Vagina (tissue), 2 donors: ENCODE data around the gene SEMA4D. TPM values are rescaled to one million over a fixed set of nuclear protein-coding genes. Genes with fewer than 3 reads are reported as not detected.

Experiments used
- DNase-seq, 2 donors: peaks; one replicate each; pipeline ENCODE4 v3.0.0-alpha.2; 2017; ENCODE audit errors: extremely low spot score in 2 of 2
- H3K27ac ChIP-seq: fragments of 200-600 bp; sonication (generic); one replicate; pipeline ENCODE4 v1.5.1; 2019
- H3K27me3 ChIP-seq: fragments of 200-600 bp; sonication (generic); one replicate; pipeline ENCODE4 v1.5.1; 2019
- H3K36me3 ChIP-seq, 2 donors: fragments of 200-600 bp; sonication (generic); one replicate each; pipeline ENCODE4 v1.5.1; 2017 to 2019
- H3K4me1 ChIP-seq: fragments of 200-600 bp; sonication (generic); one replicate; pipeline ENCODE4 v1.5.1; 2019
- H3K4me3 ChIP-seq, 2 donors: fragments of 200-600 bp; sonication (generic); 1 replicate in 1 of 2; 2 replicates in 1 of 2; pipeline ENCODE4 v1.5.1; 2016 to 2019
- H3K9me3 ChIP-seq: fragments of 200-600 bp; sonication (generic); one replicate; pipeline ENCODE4 v1.5.1; 2019
- POLR2A ChIP-seq, 2 donors: fragments of 450-650 bp; IDR thresholded peaks; one replicate each; pipeline ENCODE4 v1.6.1; 2017; ENCODE audit warnings: antibody characterized with exemption in 2 of 2, mild to moderate bottlenecking in 2 of 2, moderate library complexity in 2 of 2
- POLR2AphosphoS5 ChIP-seq, 2 donors: sonication (generic); formaldehyde crosslinking; IDR thresholded peaks; one replicate each; pipeline ENCODE4 v1.9.0; 2017; ENCODE audit warnings: antibody characterized with exemption in 2 of 2, mild to moderate bottlenecking in 2 of 2, low read depth in 1 of 2; ENCODE audit not compliant: insufficient read depth in 1 of 2
- intact Hi-C: fragments of 100-400 bp; cut with DNase I; formaldehyde crosslinking; loops from one replicate; pipeline ENCODE4 v1.15.1; 2023
- total RNA-seq: library from RNA; depleted of rRNA; stranded (reverse); fragments of >200 nt; gene quantifications from one replicate; pipeline ENCODE4 v1.2.3, GENCODE V29; 2016
- TF ChIP-seq, protein P1 (sequence below), 3 experiments: fragments of 450-650 bp in 2 of 3; fragments of 200-600 bp in 1 of 3; sonication (generic) in 1 of 3; IDR thresholded peaks; one replicate each; pipeline ENCODE4 v1.5.1; 2017 to 2019; ENCODE audit warnings: antibody characterized with exemption in 3 of 3, mild to moderate bottlenecking in 2 of 3, moderate library complexity in 2 of 3

SEMA4D gene
- total RNA-seq, 1 donor from 2014 or later = 39.3 TPM

DNA sequence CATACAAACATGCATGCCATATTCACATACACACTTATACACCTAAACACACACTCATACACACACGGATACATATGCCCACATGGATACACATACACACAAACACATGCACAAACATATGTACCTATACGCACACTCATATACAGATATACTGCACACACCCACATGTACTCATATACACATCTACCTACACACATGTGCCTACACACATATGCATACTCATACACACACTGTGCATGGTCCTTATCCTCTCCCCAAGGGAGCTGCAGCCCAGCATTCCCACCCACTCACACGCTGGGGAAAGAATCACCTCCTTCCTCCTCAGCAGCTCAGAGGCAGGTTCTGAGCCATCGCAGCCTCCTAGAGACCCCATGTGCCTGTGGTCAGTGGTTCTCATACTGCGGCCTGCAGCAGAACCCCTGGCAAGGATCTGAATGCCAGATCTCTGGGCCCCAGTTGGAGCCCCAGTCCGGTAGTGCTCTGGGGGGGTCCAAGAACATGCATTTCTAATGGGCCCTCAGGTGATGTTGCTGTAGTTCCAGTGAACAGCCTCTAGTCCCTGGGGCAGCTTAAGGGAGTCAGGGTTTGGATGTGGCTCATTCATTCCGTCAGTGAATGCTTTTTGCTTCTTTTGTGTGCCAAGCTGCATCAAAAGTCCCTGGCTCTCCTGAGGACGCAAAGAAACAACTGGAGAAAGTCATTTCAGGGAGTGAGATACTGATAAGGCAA is 39.0 kb downstream of the SEMA4D start:
- H3K4me3 ChIP-seq = no peak overlapping the region
- no peaks in the 10 kb centered on the region for H3K4me1 ChIP-seq
- no peaks in the 10 kb centered on the region for H3K27me3 ChIP-seq
- no peak for DNase-seq
- no peaks in the 10 kb centered on the region for H3K36me3 ChIP-seq
- TF ChIP-seq POLR2A (IDR thresholded peaks at IDR 0.05) (no peak), POLR2AphosphoS5 (IDR thresholded peaks at IDR 0.05; ENCODE audit: insufficient read depth in 1 of 2, low read depth in 1 of 2) (no peak)
- TF ChIP-seq, protein P1, sequence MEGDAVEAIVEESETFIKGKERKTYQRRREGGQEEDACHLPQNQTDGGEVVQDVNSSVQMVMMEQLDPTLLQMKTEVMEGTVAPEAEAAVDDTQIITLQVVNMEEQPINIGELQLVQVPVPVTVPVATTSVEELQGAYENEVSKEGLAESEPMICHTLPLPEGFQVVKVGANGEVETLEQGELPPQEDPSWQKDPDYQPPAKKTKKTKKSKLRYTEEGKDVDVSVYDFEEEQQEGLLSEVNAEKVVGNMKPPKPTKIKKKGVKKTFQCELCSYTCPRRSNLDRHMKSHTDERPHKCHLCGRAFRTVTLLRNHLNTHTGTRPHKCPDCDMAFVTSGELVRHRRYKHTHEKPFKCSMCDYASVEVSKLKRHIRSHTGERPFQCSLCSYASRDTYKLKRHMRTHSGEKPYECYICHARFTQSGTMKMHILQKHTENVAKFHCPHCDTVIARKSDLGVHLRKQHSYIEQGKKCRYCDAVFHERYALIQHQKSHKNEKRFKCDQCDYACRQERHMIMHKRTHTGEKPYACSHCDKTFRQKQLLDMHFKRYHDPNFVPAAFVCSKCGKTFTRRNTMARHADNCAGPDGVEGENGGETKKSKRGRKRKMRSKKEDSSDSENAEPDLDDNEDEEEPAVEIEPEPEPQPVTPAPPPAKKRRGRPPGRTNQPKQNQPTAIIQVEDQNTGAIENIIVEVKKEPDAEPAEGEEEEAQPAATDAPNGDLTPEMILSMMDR (IDR thresholded peaks at IDR 0.05) = no peak
- intact Hi-C loops = no loop called here
- H3K27ac ChIP-seq = no peak overlapping the region
- no peaks in the 10 kb centered on the region for H3K9me3 ChIP-seq

DNA sequence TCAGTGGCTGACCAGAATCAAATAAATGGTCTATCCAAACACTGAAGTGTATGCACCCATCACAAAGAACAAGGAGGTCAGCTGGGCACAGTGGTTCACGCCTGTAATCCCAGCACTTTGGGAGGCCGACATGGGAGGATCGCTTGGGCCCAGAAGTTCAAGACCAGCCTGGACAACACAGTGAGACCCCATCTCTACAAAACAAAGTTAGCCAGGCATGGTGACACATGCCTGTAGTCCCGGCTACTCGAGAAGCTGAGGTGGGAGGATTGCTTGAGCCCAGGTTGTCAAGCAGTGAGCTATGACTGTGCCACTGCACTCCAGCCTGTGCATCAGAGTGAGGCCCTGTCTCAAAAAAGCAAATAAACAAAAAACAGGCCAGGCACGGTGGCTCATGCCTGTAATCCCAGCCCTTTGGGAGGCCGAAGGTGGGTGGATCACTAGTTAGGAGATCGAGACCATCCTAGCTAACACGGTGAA is 40.5 kb downstream of the SEMA4D start:
- DNase-seq = no peak

DNA sequence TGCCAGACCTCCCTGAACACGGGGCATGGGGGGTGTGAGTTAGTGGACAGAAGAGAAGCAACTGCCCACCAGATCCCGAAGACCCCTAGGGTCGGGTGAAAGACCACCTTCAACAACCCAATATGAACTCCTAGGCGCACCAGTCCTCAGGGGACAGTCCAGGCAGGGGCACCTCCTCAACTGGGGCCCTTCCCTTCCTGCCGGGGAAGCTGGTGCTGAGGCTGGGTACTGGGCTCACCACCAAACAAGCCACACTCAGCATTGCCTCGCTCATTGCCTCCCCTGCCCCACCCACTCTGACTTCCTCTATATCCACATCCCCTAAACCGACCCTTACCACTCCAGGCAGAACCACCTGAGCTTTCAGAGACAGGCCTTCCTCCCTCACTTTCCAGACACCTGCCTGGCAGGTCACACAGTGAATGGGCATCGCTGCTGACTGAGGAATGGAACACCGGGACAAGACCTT is 42.5 kb downstream of the SEMA4D start:
- no peak for DNase-seq
- Histone ChIP-seq H3K27ac (no peak overlapping the region), H3K27me3 (no peaks in the 10 kb centered on the region), H3K4me3 (no peak overlapping the region), H3K36me3 (no peaks in the 10 kb centered on the region), H3K4me1 (no peaks in the 10 kb centered on the region), H3K9me3 (no peaks in the 10 kb centered on the region)
- intact Hi-C loops = no loop called here
- TF ChIP-seq POLR2A (IDR thresholded peaks at IDR 0.05) (no peak), POLR2AphosphoS5 (IDR thresholded peaks at IDR 0.05; ENCODE audit: insufficient read depth in 1 of 2, low read depth in 1 of 2) (no peak)
- TF ChIP-seq, protein P1 (IDR thresholded peaks at IDR 0.05) = no peak

More for the DNA sequence above, 40.5 kb downstream of the SEMA4D start:
- Histone ChIP-seq H3K4me1 (no peaks in the 10 kb centered on the region), H3K4me3 (no peak overlapping the region), H3K27me3 (no peaks in the 10 kb centered on the region), H3K27ac (no peak overlapping the region), H3K9me3 (no peaks in the 10 kb centered on the region), H3K36me3 (no peaks in the 10 kb centered on the region)
- TF ChIP-seq, protein P1 (IDR thresholded peaks at IDR 0.05) = no peak
- TF ChIP-seq POLR2A (IDR thresholded peaks at IDR 0.05) (no peak), POLR2AphosphoS5 (IDR thresholded peaks at IDR 0.05; ENCODE audit: insufficient read depth in 1 of 2, low read depth in 1 of 2) (no peak)
- intact Hi-C loops = no loop called here

DNA sequence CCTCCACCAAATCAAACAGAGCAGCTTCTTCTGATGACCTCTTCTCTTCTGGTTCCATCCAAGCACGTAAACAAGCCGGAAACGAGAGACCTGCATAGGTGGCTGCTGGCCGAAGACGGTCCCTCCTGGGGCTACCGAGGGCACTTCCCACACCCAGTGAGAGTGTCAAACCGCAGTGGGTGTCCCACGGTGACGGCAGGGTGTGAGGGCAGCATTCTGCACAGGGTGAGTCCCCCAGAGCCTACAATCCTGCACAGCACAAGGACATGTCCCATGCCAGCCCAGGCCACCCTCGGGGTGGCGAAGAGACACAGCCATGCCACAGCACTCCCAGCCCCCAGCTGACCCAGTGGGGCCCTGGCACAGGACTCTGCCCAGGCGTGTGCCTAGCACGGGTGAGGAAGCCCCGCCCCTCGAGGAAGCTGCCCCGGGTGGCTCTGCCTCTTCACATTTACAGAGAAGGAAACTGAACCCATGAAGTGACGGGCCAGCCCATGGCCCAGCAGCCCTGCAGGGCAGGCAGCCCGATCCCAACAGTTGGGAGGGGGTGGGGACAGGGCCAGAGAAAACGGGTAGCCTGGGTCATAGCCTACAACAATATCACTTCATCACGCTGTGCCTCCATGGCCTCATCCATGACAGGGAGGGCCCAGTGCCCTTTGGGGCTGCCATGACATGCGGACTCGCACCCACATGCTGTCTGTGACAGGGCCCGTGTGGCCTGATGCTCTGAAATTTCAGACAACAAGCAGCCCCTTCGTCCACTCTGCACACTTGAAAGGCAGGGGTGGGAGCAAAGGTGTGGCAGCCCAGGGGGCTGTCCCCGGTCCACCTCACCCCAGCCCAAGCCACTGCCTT is 43.2 kb downstream of the SEMA4D start:
- no peak for DNase-seq
- no peak for TF ChIP-seq POLR2A (IDR thresholded peaks at IDR 0.05)
- no peak for TF ChIP-seq POLR2AphosphoS5 (IDR thresholded peaks at IDR 0.05; ENCODE audit: insufficient read depth in 1 of 2, low read depth in 1 of 2)
- TF ChIP-seq, protein P1 (IDR thresholded peaks at IDR 0.05) = no peak
- intact Hi-C loops = no loop called here

More for the DNA sequence above, 43.2 kb downstream of the SEMA4D start:
- no peaks in the 10 kb centered on the region for H3K36me3 ChIP-seq
- no peak overlapping the region for H3K4me3 ChIP-seq
- H3K27ac ChIP-seq = no peak overlapping the region
- no peaks in the 10 kb centered on the region for H3K4me1 ChIP-seq
- no peaks in the 10 kb centered on the region for H3K9me3 ChIP-seq
- no peaks in the 10 kb centered on the region for H3K27me3 ChIP-seq
